NCI-H524 (cell line): ENCODE results near the gene CD80.
A peak's percentile ranks its signal among the peaks of the same experiment; 100 is the strongest.

ENCODE experiments used
- DNase-seq, 2 experiments: peaks; one replicate each; lab custom pipeline; 2025; lab: John Stamatoyannopoulos, UW

The CD80 gene

GRCh38 chr3:119547227-119547626, 12.2 kb downstream of the CD80 start:
- DNase-seq, result no peak

GRCh38 chr3:119543147-119543546, 16.3 kb downstream of the CD80 start:
- DNase-seq, result no peak

DNA sequence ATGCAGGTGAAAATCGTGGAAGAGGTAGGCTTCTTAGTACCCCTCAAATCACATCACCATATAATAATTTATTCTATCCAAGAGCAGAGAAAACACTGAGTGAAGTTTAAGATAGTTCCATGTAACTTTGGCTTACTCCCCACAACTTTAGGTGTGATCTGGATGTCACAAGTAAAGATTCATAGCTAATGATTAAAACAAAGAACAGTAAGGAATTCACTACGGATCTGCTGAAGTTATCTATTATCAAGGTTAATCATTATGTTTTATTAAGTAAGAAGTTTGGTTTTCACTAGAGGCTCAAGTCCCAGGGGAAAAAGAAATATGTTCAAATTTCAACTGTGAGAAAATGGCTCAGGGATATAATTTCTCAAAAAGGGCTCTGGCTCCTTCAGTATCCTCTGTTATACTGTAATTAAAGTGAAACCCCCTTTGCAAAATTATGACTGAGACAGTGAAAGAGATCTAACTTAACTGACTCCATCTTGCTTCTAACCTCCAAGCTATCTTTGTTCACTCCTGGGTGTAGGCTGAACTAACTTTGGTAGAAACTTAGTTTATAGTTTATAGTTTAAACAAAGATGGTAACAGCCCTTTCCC, 17.1 kb downstream of the CD80 start:
- DNase-seq, result no peak

GRCh38 chr3:119541547-119541946, 17.9 kb downstream of the CD80 start:
- DNase-seq, result no peak

- no peak for DNase-seq
Observed at GRCh38 chr3:119538772-119539171, 20.6 kb downstream of the CD80 start.

DNA sequence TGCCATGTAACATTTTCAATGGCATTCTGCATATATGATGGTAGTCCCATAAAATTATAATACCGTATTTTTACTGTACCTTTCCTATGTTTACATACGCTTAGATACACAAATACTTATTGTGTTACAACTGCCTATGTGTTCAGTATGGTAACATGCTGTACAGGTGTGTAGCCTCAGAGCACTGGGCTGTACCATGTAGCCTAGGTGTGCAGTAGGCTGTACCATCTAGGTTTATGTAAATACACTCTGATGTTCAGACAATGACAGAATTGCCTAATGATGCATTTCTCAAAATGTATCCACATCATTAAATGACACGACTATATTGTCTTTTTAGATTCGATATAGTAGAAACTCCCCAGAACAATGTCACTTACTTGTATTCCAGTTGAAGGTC, 22.7 kb downstream of the CD80 start:
- DNase-seq, result no peak

DNA sequence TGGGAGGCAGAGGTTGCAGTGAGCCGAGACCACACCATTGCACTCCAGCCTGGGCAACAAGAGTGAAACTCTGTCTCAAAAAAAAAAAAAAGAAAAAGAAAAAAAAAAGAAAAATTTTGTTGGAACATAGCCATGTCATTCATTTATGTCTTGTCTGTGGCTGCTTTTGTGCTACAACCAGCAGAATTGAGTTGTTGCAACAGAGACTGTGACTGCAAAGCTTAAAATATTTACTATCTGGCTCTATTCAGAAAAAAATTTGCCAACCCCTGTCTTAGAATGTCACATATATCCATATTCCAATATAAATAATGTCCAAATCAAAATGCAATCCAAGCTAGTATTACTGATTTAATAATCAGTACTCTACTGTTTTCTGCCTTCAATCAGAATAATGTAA, 25.1 kb downstream of the CD80 start:
- no peak for DNase-seq

GRCh38 chr3:119531151-119531550, 28.3 kb downstream of the CD80 start:
- DNase-seq, result no peak

DNA sequence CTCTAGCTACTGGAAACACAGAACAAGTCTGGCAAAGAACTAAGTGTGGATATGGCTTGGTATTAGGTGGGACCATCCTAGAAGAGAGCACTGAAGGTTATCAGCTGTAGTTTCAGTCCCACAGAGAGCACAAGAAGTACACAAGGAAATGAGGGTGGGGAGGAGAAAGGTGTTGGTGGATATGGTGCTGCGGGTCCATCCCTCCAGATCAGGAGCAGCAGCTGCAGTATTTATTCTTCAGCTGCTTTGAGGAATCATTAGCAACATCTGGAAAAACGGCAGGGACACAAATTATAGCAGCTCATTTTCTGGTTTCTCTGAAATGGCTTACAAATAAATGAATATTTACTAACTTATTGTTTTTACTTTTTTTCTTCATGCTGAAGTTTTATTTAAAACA, 29.0 kb downstream of the CD80 start:
- DNase-seq, result no peak

- DNase-seq, result no peak
Observed at GRCh38 chr3:119529883-119530282, 29.5 kb downstream of the CD80 start.

DNA sequence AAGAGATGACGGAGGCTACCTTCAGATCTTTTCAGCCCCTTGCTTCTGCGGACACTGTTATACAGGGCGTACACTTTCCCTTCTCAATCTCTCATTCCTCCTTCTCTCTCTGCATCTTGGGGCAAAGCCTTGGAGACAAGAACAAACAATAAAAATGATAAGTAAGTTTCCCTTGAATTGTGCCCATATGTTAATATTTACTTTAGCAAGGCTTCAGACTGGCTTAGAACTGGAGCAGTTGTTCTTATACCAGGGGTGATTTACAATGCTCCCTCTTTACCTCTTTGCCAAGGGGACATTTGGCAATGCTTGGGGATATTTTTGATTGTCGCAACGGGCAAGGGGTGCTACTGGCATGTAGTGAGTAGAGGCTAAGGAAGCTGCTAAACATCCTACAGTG, 31.7 kb downstream of the CD80 start:
- no peak for DNase-seq

- peak in 1 of 2 experiments; percentile 24 for DNase-seq
Observed at GRCh38 chr3:119524931-119525662, 34.3 kb downstream of the CD80 start.

- no peak for DNase-seq
Observed at GRCh38 chr3:119518026-119518425, 41.4 kb downstream of the CD80 start.

DNA sequence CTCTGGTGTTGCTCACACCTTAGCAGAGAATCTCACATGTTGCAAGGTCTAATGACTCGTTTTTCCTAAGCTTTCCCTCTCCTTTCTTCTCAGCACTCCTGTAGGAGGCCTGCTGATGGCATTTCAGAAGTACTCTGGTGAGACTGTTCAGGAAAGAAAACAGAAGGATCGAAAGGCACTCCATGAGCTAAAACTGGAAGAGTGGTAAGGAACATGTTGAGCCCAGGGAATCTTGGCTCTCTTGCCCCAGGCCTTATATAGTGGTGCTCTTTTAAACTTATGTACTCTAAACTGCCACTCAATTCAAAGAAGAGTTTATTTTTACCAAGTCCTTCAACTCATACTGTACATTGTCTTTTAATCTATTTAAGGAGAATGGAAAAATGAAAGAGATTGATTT, 42.3 kb downstream of the CD80 start:
- no peak for DNase-seq

- no peak for DNase-seq
Observed at GRCh38 chr3:119514637-119515036, 44.8 kb downstream of the CD80 start.

GRCh38 chr3:119510690-119511089, 48.7 kb downstream of the CD80 start:
- DNase-seq, result no peak

- DNase-seq, result no peak
Observed at GRCh38 chr3:119508172-119508845, 51.1 kb downstream of the CD80 start.

DNA sequence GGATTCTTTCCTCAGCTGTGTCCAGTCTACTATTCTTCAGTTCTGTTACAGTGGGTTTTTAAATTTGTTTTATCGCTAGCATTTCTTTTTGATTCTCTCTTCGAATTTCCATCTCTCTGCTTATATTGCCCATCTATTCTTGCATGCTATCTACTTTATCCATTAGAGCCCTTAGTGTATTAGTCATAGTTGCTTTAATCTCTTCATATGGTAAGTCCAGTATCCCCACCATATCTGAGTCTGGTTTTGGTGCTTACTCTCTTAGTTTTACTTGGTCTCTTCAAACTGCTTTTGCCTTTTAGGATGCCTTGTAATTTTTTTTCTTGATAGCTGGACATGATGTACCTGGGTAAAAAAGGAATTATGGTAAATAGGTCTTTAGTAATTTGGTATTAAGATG, 52.0 kb downstream of the CD80 start:
- DNase-seq, result no peak

- no peak for DNase-seq
Observed at GRCh38 chr3:119506631-119507030, 52.8 kb downstream of the CD80 start.

DNA sequence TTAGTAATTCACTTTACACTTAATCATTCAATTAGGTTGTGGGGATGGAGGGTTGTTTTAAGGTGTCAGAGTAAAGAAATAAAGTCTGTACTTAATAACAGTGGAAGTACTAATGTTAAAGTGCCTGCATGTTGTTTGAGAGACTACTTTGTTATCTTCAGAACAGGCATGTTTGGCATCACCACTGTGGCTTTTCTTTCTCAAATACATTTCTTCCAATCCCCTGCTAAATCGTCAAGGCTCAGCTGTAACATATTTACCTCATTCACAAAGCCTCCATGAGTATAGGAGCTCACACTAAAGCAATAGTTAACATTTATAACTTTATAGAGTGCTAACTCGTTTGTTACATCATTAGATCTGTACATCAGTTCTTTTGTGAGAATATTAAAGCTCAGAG, 58.5 kb downstream of the CD80 start:
- DNase-seq, result no peak

DNA sequence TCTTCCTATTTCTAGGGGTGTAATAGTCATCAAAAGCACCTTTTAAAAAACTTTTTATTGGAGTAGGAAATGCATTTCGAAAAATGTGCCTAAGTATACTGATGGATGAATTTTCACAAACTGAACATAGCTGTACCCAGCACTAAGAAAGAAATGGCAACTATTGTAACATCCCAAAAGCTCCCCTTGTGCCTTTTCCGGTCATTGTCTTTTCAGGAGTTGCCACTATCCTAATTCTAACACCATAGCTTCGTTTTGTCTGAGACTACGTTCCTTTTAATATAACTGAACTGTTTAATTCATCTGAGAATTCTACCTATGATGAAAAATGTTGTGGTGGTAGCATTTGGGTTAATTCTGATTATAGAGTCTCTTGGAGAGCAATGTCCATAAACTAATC, 59.1 kb downstream of the CD80 start:
- DNase-seq, result no peak

GRCh38 chr3:119498186-119499011, 61.0 kb downstream of the CD80 start, which contains the start of gene TIMMDC1:
TIMMDC1 (plus strand) TSS chr3:119498547; CDS start chr3:119498734, 187 bp downstream.
- peak; percentile 98 to 99 for DNase-seq
